GM21576 (cell line): ENCODE data around the gene PRICKLE2.

Experiments
- ATAC-seq: cut with Tn5 transposase; IDR thresholded peaks from one replicate; pipeline ENCODE4 v1.9.1; 2021; ENCODE audit warnings: mild to moderate bottlenecking, moderate library complexity; ENCODE audit not compliant: unreplicated experiment

PRICKLE2 gene

GRCh38 chr3:64081235-64081630, 144.0 kb downstream of the PRICKLE2 start:
- ATAC-seq = no peak

- ATAC-seq = no peak
Observed at GRCh38 chr3:64080616-64081234, 144.5 kb downstream of the PRICKLE2 start.

- ATAC-seq = no peak
Observed at GRCh38 chr3:64079369-64080150, 145.7 kb downstream of the PRICKLE2 start.

GRCh38 chr3:64078966-64079365, 146.3 kb downstream of the PRICKLE2 start:
- no peak for ATAC-seq

- ATAC-seq = no peak
Observed at GRCh38 chr3:64074895-64075679, 150.2 kb downstream of the PRICKLE2 start.

- no peak for ATAC-seq
Observed at GRCh38 chr3:64074060-64074459, 151.2 kb downstream of the PRICKLE2 start.

- ATAC-seq = no peak
Observed at GRCh38 chr3:64073158-64073761, 152.0 kb downstream of the PRICKLE2 start.

- no peak for ATAC-seq
Observed at GRCh38 chr3:64072126-64072525, 153.1 kb downstream of the PRICKLE2 start.

- no peak for ATAC-seq
Observed at GRCh38 chr3:64070704-64071103, 154.6 kb downstream of the PRICKLE2 start.

- no peak for ATAC-seq
Observed at GRCh38 chr3:64067506-64068346, 157.5 kb downstream of the PRICKLE2 start.

GRCh38 chr3:64064804-64065203, 160.5 kb downstream of the PRICKLE2 start:
- no peak for ATAC-seq

GRCh38 chr3:64063983-64064438, 161.3 kb downstream of the PRICKLE2 start:
- no peak for ATAC-seq

GRCh38 chr3:64063207-64063982, 161.9 kb downstream of the PRICKLE2 start:
- ATAC-seq = no peak

- no peak for ATAC-seq
Observed at GRCh38 chr3:64061628-64062027, 163.6 kb downstream of the PRICKLE2 start.

- no peak for ATAC-seq
Observed at GRCh38 chr3:64059484-64060175, 165.6 kb downstream of the PRICKLE2 start.

- ATAC-seq = no peak
Observed at GRCh38 chr3:64058566-64058965, 166.7 kb downstream of the PRICKLE2 start.

GRCh38 chr3:64057231-64057630, 168.0 kb downstream of the PRICKLE2 start:
- ATAC-seq = no peak

GRCh38 chr3:64056606-64057180, 168.6 kb downstream of the PRICKLE2 start:
- no peak for ATAC-seq

GRCh38 chr3:64055076-64055475, 170.2 kb downstream of the PRICKLE2 start:
- no peak for ATAC-seq
